ENCODE measurements around the gene OSBPL8.

The OSBPL8 gene

DNA sequence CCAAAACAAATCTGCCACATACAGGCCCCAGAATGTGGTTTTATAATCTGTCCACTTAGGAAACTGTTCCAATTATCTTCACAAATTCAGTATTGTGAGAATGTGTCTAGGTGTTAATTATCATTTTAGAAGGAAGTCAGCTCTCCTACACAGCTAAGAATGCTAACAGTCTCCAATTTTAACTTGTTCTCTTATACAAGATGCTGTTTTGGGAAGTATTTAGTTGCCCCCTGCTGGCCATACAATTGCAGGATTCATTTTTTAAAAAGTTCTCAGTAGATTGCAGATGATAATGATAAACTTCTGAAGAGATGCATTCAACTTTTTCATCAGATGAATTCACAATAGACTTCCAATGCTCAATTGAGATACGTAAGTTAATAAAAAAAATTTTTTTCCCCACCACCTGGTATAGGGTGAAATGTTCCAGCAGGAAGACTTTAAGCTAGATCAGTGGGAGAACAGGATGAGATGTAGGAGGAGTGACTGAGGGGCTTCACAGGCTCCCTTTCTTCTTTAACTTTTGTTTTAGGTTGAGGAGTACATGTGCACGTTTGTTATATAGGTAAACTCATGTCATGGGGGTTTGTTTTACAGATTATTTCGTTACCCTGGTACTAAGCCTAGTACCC lies 27.3 kb upstream of the OSBPL8 start:
- H3F3A ChIP-seq (ENCODE audit: insufficient read depth): no peaks in the 10 kb centered on the region
- no peak overlapping the region for H3K4me3 ChIP-seq (ENCODE audit: insufficient read depth, low read length, poor library complexity, severe bottlenecking)
- no peak overlapping the region for H2AFZ ChIP-seq (ENCODE audit: low read depth, low read length, severe bottlenecking)
- no peaks in the 10 kb centered on the region for H3K9me2 ChIP-seq (replicated peaks; ENCODE audit: insufficient read depth, low read length)
- H3K9ac ChIP-seq (ENCODE audit: low read length): no peak overlapping the region
- no peak overlapping the region for H3K4me2 ChIP-seq (ENCODE audit: low read depth, low read length, poor library complexity, severe bottlenecking)
- no peaks in the 10 kb centered on the region for H3K36me3 ChIP-seq (ENCODE audit: low read length)
- H4K20me1 ChIP-seq (ENCODE audit: low read depth, low read length): no peaks in the 10 kb centered on the region
- no peaks in the 10 kb centered on the region for H3K27me3 ChIP-seq (ENCODE audit: low read length)
- no peak for TF ChIP-seq EZH2phosphoT487 (conservative IDR thresholded peaks at IDR 0.05; ENCODE audit: low read length)
- TF ChIP-seq, protein P1, sequence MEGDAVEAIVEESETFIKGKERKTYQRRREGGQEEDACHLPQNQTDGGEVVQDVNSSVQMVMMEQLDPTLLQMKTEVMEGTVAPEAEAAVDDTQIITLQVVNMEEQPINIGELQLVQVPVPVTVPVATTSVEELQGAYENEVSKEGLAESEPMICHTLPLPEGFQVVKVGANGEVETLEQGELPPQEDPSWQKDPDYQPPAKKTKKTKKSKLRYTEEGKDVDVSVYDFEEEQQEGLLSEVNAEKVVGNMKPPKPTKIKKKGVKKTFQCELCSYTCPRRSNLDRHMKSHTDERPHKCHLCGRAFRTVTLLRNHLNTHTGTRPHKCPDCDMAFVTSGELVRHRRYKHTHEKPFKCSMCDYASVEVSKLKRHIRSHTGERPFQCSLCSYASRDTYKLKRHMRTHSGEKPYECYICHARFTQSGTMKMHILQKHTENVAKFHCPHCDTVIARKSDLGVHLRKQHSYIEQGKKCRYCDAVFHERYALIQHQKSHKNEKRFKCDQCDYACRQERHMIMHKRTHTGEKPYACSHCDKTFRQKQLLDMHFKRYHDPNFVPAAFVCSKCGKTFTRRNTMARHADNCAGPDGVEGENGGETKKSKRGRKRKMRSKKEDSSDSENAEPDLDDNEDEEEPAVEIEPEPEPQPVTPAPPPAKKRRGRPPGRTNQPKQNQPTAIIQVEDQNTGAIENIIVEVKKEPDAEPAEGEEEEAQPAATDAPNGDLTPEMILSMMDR (IDR thresholded peaks at IDR 0.05; ENCODE audit: insufficient read depth, low read length, poor library complexity, severe bottlenecking): peak; percentile 58
- no peaks in the 10 kb centered on the region for H3K79me2 ChIP-seq (ENCODE audit: insufficient read depth, low read length)
- H3K27ac ChIP-seq (ENCODE audit: low read depth, low read length): no peak overlapping the region
- H3K9me3 ChIP-seq (ENCODE audit: insufficient read depth, low read length): no peaks in the 10 kb centered on the region

DNA sequence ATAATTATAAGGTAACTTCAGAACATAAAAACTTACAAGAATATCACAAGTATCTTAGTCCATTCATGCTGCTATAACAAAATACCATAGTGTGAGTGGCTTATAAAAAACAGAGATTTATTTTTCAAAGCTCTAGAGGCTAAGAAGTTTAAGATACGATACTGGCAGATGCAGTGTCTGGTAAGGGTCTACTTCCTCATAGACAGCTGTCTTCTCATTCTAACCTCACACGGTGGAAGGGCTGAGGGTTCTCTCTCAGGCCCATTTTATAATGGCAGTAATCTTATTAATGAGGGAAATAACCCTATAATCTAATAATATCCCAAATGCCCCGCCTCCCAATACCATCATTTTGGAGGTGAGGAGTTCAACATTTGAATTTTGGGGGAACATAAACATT lies 23.7 kb upstream of the OSBPL8 start:
- H3K4me2 ChIP-seq (ENCODE audit: low read depth, low read length, poor library complexity, severe bottlenecking): no peak overlapping the region
- no peaks in the 10 kb centered on the region for H3K9me2 ChIP-seq (replicated peaks; ENCODE audit: insufficient read depth, low read length)
- no peaks in the 10 kb centered on the region for H3K36me3 ChIP-seq (ENCODE audit: low read length)
- no peaks in the 10 kb centered on the region for H4K20me1 ChIP-seq (ENCODE audit: low read depth, low read length)
- no peak overlapping the region for H2AFZ ChIP-seq (ENCODE audit: low read depth, low read length, severe bottlenecking)
- no peak overlapping the region for H3K9ac ChIP-seq (ENCODE audit: low read length)
- H3F3A ChIP-seq (ENCODE audit: insufficient read depth): no peaks in the 10 kb centered on the region
- H3K79me2 ChIP-seq (ENCODE audit: insufficient read depth, low read length): no peaks in the 10 kb centered on the region
- no peaks in the 10 kb centered on the region for H3K27me3 ChIP-seq (ENCODE audit: low read length)
- no peak for TF ChIP-seq EZH2phosphoT487 (conservative IDR thresholded peaks at IDR 0.05; ENCODE audit: low read length)
- TF ChIP-seq, protein P1 (IDR thresholded peaks at IDR 0.05; ENCODE audit: insufficient read depth, low read length, poor library complexity, severe bottlenecking): no peak
- no peaks in the 10 kb centered on the region for H3K9me3 ChIP-seq (ENCODE audit: insufficient read depth, low read length)
- no peak overlapping the region for H3K27ac ChIP-seq (ENCODE audit: low read depth, low read length)
- no peak overlapping the region for H3K4me3 ChIP-seq (ENCODE audit: insufficient read depth, low read length, poor library complexity, severe bottlenecking)

DNA sequence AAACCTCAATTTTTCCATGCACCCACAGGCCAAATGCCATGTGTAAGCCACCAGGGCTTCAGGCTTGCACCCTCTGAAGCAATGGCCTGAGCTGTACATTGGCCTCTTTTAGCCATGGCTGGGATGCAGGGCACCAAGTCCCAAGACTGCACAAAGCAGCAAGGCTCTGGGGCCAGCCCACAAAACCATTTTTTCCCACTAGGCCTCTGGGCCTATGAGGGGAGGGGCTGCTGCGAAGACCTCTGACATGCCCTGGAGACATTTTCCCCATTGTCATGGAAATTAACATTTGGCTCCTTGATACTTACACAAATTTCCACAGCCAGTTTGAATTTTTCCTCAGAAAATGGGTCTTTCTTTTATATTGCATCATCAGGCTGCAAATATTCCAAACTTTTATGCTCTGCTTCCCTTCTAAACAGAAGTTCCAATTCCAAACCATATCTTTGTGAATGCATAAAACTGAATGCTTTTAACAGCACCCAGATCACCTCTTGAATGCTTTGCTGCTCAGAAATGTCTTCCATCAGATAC lies 14.3 kb upstream of the OSBPL8 start:
- Histone ChIP-seq H3K9ac (ENCODE audit: low read length) (no peak overlapping the region), H3K4me2 (ENCODE audit: low read depth, low read length, poor library complexity, severe bottlenecking) (no peak overlapping the region), H3K4me3 (ENCODE audit: insufficient read depth, low read length, poor library complexity, severe bottlenecking) (no peak overlapping the region), H3K9me2 (replicated peaks; ENCODE audit: insufficient read depth, low read length) (no peaks in the 10 kb centered on the region), H4K20me1 (ENCODE audit: low read depth, low read length) (no peaks in the 10 kb centered on the region), H3F3A (ENCODE audit: insufficient read depth) (no peaks in the 10 kb centered on the region), H3K27me3 (ENCODE audit: low read length) (no peaks in the 10 kb centered on the region), H3K79me2 (ENCODE audit: insufficient read depth, low read length) (no peaks in the 10 kb centered on the region), H2AFZ (ENCODE audit: low read depth, low read length, severe bottlenecking) (no peak overlapping the region), H3K9me3 (ENCODE audit: insufficient read depth, low read length) (no peaks in the 10 kb centered on the region), H3K36me3 (ENCODE audit: low read length) (no peaks in the 10 kb centered on the region), H3K27ac (ENCODE audit: low read depth, low read length) (no peak overlapping the region)
- TF ChIP-seq, protein P1 (IDR thresholded peaks at IDR 0.05; ENCODE audit: insufficient read depth, low read length, poor library complexity, severe bottlenecking): no peak
- TF ChIP-seq EZH2phosphoT487 (conservative IDR thresholded peaks at IDR 0.05; ENCODE audit: low read length): no peak
